Loucy (cell line): ENCODE measurements around the gene NRXN3.

Experiments used
- H2AFZ ChIP-seq: fragments of 200-600 bp; sonication (generic); 2 replicates; pipeline ENCODE4 v1.6.0; 2016; ENCODE audit warnings: antibody characterized with exemption, mild to moderate bottlenecking, low read length, moderate library complexity
- H3F3A ChIP-seq: fragments of 200-600 bp; 2 replicates; pipeline ENCODE4 v1.6.0; 2016; ENCODE audit warnings: antibody characterized with exemption, low read depth, mild to moderate bottlenecking
- H3K27me3 ChIP-seq: fragments of 200-600 bp; sonication (generic); 2 replicates; pipeline ENCODE4 v1.6.1; 2014; ENCODE audit warnings: low read length, mild to moderate bottlenecking; ENCODE audit not compliant: insufficient read depth, poor library complexity, severe bottlenecking
- H3K36me3 ChIP-seq: fragments of 200-600 bp; sonication (generic); 2 replicates; pipeline ENCODE4 v1.6.1; 2016; ENCODE audit warnings: low read length; ENCODE audit not compliant: insufficient read depth
- H3K4me1 ChIP-seq: fragments of 200-600 bp; sonication (generic); 2 replicates; pipeline ENCODE4 v1.5.1; 2014; ENCODE audit warnings: low read length, mild to moderate bottlenecking; ENCODE audit not compliant: insufficient read depth, poor library complexity, severe bottlenecking
- H3K4me2 ChIP-seq: fragments of 200-600 bp; sonication (generic); 2 replicates; pipeline ENCODE4 v1.6.0; 2014; ENCODE audit warnings: antibody characterized with exemption, low read length, low read depth, mild to moderate bottlenecking; ENCODE audit not compliant: poor library complexity, severe bottlenecking
- H3K4me3 ChIP-seq: fragments of 200-600 bp; sonication (generic); 2 replicates; pipeline ENCODE4 v1.5.1; 2014; ENCODE audit warnings: low read length, mild to moderate bottlenecking, mixed read lengths; ENCODE audit not compliant: poor library complexity, severe bottlenecking
- H3K79me2 ChIP-seq: fragments of 200-600 bp; sonication (generic); 2 replicates; pipeline ENCODE4 v1.6.1; 2014; ENCODE audit warnings: low read length; ENCODE audit not compliant: insufficient read depth
- H3K9ac ChIP-seq: fragments of 200-600 bp; sonication (generic); 2 replicates; pipeline ENCODE4 v1.6.0; 2014; ENCODE audit warnings: mild to moderate bottlenecking, low read depth, low read length, moderate library complexity; ENCODE audit not compliant: poor library complexity, severe bottlenecking
- H3K9me2 ChIP-seq: fragments of 200-600 bp; sonication (generic); replicated peaks from 2 replicates; pipeline ENCODE4 v1.6.1; 2016; ENCODE audit warnings: low read depth, low read length, mixed read lengths
- H3K9me3 ChIP-seq: fragments of 200-600 bp; sonication (generic); 2 replicates; pipeline ENCODE4 v1.6.1; 2014; ENCODE audit warnings: mild to moderate bottlenecking, antibody characterized with exemption, low read length, low read depth; ENCODE audit not compliant: insufficient read depth
- H4K20me1 ChIP-seq: fragments of 200-600 bp; sonication (generic); 2 replicates; pipeline ENCODE4 v1.6.0; 2014; ENCODE audit warnings: antibody characterized with exemption, low read length, mild to moderate bottlenecking; ENCODE audit not compliant: insufficient read depth, poor library complexity, severe bottlenecking
- CTCF ChIP-seq: fragments of 200-600 bp; sonication (generic); conservative IDR thresholded peaks from 2 replicates; pipeline ENCODE4 v1.5.1; 2014; ENCODE audit warnings: mild to moderate bottlenecking, antibody characterized with exemption, low read length
- EZH2phosphoT487 ChIP-seq: fragments of 200-600 bp; IDR thresholded peaks from 2 replicates; pipeline ENCODE4 v1.6.1; 2018; ENCODE audit warnings: antibody characterized with exemption, mild to moderate bottlenecking, moderate library complexity, borderline replicate concordance

Gene NRXN3

GRCh38 chr14:79096811-79097210 is 926.6 kb downstream of the NRXN3 start:
- Histone ChIP-seq H3K79me2 (no peaks in the 10 kb centered on the region), H3K4me3 (no peak overlapping the region), H3K4me2 (no peak overlapping the region), H3K4me1 (no peaks in the 10 kb centered on the region), H3K9ac (no peak overlapping the region), H4K20me1 (no peaks in the 10 kb centered on the region), H3K27me3 (no peaks in the 10 kb centered on the region), H3K9me2 (no peaks in the 10 kb centered on the region), H2AFZ (no peak overlapping the region), H3K9me3 (no peaks in the 10 kb centered on the region), H3K36me3 (no peaks in the 10 kb centered on the region), H3F3A (no peaks in the 10 kb centered on the region)
- TF ChIP-seq EZH2phosphoT487 = no peak
- TF ChIP-seq CTCF = no peak

GRCh38 chr14:79098324-79098723 is 928.2 kb downstream of the NRXN3 start:
- no peaks in the 10 kb centered on the region for H4K20me1 ChIP-seq
- no peak for TF ChIP-seq CTCF
- H3K4me1 ChIP-seq = no peaks in the 10 kb centered on the region
- no peak overlapping the region for H3K9ac ChIP-seq
- H3F3A ChIP-seq = no peaks in the 10 kb centered on the region
- H3K9me3 ChIP-seq = no peaks in the 10 kb centered on the region
- no peak overlapping the region for H3K4me3 ChIP-seq
- no peaks in the 10 kb centered on the region for H3K9me2 ChIP-seq
- H3K4me2 ChIP-seq = no peak overlapping the region
- H2AFZ ChIP-seq = no peak overlapping the region
- no peaks in the 10 kb centered on the region for H3K79me2 ChIP-seq
- H3K36me3 ChIP-seq = no peaks in the 10 kb centered on the region
- H3K27me3 ChIP-seq = no peaks in the 10 kb centered on the region

GRCh38 chr14:79100578-79100977 is 930.4 kb downstream of the NRXN3 start:
- H4K20me1 ChIP-seq = no peaks in the 10 kb centered on the region
- H3K9me3 ChIP-seq = no peaks in the 10 kb centered on the region

More at GRCh38 chr14:79100578-79100977, 930.4 kb downstream of the NRXN3 start:
- Histone ChIP-seq H3K4me3 (no peak overlapping the region), H2AFZ (no peak overlapping the region), H3K79me2 (no peaks in the 10 kb centered on the region), H3K27me3 (no peaks in the 10 kb centered on the region), H3K36me3 (no peaks in the 10 kb centered on the region), H3K9ac (no peak overlapping the region), H3K4me2 (no peak overlapping the region), H3K4me1 (no peaks in the 10 kb centered on the region), H3K9me2 (no peaks in the 10 kb centered on the region), H3F3A (no peaks in the 10 kb centered on the region)
- TF ChIP-seq EZH2phosphoT487 (no peak), CTCF (no peak)
